Osteocyte (in vitro differentiated cells): ENCODE data around the gene FAM193B. TPM values are rescaled to one million over a fixed set of nuclear protein-coding genes. Genes with fewer than 3 reads are reported as not detected.

ENCODE experiments used
- DNase-seq: peaks from one replicate; pipeline ENCODE4 v3.0.0; 2021; ENCODE audit warnings: mixed read lengths; ENCODE audit not compliant: unreplicated experiment; ENCODE audit errors: extremely low spot score
- H3K27ac Mint-ChIP-seq: one replicate; pipeline ENCODE4 v1.8.0; 2021; ENCODE audit warnings: mild to moderate bottlenecking, mixed read lengths; ENCODE audit not compliant: unreplicated experiment
- H3K27me3 Mint-ChIP-seq: one replicate; pipeline ENCODE4 v1.8.0; 2021; ENCODE audit warnings: mixed read lengths; ENCODE audit not compliant: unreplicated experiment
- H3K36me3 Mint-ChIP-seq: one replicate; pipeline ENCODE4 v1.8.0; 2021; ENCODE audit warnings: mixed read lengths; ENCODE audit not compliant: unreplicated experiment
- H3K4me1 Mint-ChIP-seq: one replicate; pipeline ENCODE4 v1.8.0; 2021; ENCODE audit warnings: mixed read lengths; ENCODE audit not compliant: unreplicated experiment
- H3K4me3 Mint-ChIP-seq: one replicate; pipeline ENCODE4 v1.8.0; 2021; ENCODE audit warnings: mild to moderate bottlenecking, moderate library complexity, mixed read lengths; ENCODE audit not compliant: unreplicated experiment
- H3K9me3 Mint-ChIP-seq: one replicate; pipeline ENCODE4 v1.8.0; 2021; ENCODE audit warnings: mixed read lengths; ENCODE audit not compliant: unreplicated experiment
- total RNA-seq: library from RNA; stranded (reverse); gene quantifications from 2 replicates; pipeline ENCODE4 v1.2.1, GENCODE V29; 2021
- TF ChIP-seq, protein P1 (sequence below): fragments of 200-600 bp; sonication (generic); IDR thresholded peaks from 2 replicates; pipeline ENCODE4 v1.5.0; 2021; ENCODE audit warnings: antibody characterized with exemption, mild to moderate bottlenecking, moderate library complexity

Gene FAM193B
- total RNA-seq, 1 donor from 2014 or later: 97.2 TPM

DNA sequence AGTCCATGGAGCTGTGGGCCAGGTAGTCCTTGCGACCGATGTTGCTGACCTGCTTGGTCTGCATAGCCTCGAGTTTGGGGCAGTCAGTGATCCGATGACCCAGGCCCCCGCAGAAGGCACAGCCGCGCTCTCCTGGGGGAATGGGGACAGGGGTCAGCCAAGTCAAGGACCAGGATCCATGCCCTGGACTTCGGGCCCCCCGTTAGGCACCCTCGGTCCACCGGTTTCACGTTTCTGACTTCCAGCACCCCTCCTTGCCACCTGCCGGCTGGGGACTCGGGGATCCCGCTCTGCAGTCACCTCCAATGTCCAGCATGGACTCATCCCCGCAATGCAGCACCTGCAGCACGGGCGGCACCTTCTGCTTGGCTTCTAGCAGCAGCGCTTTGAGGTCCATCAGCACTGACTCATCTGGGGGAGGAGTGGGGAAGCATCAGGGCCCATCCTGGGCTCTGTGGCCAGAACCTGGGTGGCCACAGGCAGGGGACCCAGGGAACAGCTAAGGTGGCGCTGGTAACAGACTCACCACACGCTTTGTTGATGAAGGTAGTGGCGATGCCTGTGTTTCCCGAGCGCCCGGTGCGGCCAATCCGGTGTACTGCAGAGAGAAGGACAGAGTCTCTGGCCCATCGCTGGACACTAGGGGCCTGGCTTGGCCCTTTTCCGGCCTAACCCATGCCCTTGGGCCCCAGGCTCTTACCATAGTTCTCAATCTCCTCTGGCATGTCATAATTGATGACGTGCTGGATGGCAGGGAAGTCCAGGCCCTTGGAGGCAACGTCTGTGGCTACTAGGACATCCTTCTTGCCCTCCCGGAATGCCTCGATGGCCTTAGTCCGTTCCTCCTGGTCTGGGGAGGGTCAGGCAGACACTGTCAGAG lies 42.3 kb downstream of the FAM193B start:
- Mint-ChIP-seq H3K4me1 (peaks cover 19% of the 10 kb centered on the region), H3K27me3 (no peaks in the 10 kb centered on the region), H3K4me3 (no peak overlapping the region), H3K9me3 (no peaks in the 10 kb centered on the region), H3K36me3 (peaks cover 20% of the 10 kb centered on the region), H3K27ac (no peak overlapping the region)
- TF ChIP-seq, protein P1, sequence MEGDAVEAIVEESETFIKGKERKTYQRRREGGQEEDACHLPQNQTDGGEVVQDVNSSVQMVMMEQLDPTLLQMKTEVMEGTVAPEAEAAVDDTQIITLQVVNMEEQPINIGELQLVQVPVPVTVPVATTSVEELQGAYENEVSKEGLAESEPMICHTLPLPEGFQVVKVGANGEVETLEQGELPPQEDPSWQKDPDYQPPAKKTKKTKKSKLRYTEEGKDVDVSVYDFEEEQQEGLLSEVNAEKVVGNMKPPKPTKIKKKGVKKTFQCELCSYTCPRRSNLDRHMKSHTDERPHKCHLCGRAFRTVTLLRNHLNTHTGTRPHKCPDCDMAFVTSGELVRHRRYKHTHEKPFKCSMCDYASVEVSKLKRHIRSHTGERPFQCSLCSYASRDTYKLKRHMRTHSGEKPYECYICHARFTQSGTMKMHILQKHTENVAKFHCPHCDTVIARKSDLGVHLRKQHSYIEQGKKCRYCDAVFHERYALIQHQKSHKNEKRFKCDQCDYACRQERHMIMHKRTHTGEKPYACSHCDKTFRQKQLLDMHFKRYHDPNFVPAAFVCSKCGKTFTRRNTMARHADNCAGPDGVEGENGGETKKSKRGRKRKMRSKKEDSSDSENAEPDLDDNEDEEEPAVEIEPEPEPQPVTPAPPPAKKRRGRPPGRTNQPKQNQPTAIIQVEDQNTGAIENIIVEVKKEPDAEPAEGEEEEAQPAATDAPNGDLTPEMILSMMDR: no peak
- no peak for DNase-seq

DNA sequence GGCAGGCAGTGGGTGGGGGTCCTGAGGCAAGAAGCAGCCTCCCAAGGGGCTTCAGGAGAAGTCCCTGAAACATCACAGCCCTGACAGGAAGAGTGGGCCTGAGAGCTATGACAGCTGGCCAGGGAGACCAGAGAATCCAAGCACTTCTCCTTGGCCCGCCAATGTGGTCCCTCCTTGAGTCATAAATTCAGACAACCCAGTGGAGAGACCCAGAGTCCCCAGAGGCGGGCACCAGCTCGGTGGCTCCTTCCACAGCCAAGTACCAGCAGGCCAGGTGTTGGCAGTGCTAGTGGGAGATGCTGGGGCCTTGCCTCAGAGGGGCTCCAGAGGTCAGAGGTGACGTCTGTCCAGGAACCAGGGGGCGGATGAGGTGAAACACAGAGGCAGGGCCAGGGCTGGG lies 43.2 kb downstream of the FAM193B start:
- no peak for DNase-seq
- no peak overlapping the region for H3K4me3 Mint-ChIP-seq

DNA sequence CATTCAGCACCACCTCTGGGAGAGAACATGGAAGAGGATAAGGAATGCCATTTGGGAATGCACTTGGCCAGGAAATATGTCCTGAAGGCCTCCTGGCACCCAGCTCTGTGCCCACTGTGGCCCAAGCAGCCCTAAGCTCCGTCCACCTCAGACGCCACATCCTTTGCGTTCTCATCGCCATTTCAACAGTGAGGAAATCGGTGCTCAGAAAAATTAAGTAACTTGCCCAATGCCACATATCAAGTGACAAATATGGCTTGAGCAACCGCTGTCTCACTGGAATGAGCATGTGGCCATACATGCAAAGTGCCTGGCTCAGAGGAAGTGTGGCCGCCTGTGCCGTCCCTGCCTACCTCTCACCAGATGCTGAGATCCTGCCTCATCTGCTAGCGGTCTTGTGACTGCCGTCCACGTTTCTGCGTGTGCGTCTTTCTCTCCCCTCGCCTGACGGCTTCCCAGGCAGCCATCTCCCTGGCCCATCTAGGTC lies 43.8 kb downstream of the FAM193B start:
- no peak overlapping the region for H3K27ac Mint-ChIP-seq
- H3K27me3 Mint-ChIP-seq: no peaks in the 10 kb centered on the region
- H3K36me3 Mint-ChIP-seq: peaks cover 18% of the 10 kb centered on the region
- H3K4me3 Mint-ChIP-seq: no peak overlapping the region
- H3K9me3 Mint-ChIP-seq: no peaks in the 10 kb centered on the region
- no peak for DNase-seq
- H3K4me1 Mint-ChIP-seq: peaks cover 8% of the 10 kb centered on the region
- TF ChIP-seq, protein P1: no peak

More for the DNA sequence above, 43.2 kb downstream of the FAM193B start:
- Mint-ChIP-seq H3K36me3 (peaks cover 20% of the 10 kb centered on the region), H3K9me3 (no peaks in the 10 kb centered on the region), H3K27me3 (no peaks in the 10 kb centered on the region), H3K4me1 (peaks cover 13% of the 10 kb centered on the region), H3K27ac (no peak overlapping the region)
- TF ChIP-seq, protein P1: no peak

DNA sequence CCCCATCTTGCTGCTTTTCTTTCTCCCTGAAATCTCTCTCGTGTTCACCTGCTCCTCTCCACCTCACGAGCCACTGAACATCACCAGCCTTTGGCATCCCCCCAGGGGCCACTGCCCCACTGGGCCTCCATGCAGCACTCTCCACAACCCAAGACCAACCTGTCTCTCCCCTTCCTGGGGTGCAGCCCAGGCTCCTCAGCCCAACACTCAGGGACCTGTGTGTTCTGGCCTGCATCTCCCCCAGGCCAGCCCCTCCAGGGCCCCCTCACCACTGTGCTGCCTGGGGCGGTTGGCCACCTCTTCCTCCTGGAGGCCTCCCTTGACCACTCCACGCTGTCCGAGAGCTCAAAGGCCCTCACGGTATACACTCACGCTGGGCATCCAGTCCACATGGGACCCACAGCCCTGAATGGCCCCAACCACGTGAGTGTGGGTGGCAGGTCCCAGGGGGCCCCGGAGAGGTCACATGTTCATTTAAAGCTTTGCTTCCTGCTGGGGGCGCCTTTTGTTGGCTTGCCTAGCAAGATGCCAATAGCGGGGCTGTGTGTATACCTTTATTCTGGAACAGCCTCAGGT lies 44.3 kb downstream of the FAM193B start:
- Mint-ChIP-seq H3K4me1 (peaks cover 2% of the 10 kb centered on the region), H3K4me3 (no peak overlapping the region), H3K9me3 (no peaks in the 10 kb centered on the region), H3K27me3 (no peaks in the 10 kb centered on the region), H3K36me3 (peaks cover 13% of the 10 kb centered on the region), H3K27ac (no peak overlapping the region)
- DNase-seq: no peak
- TF ChIP-seq, protein P1: no peak

DNA sequence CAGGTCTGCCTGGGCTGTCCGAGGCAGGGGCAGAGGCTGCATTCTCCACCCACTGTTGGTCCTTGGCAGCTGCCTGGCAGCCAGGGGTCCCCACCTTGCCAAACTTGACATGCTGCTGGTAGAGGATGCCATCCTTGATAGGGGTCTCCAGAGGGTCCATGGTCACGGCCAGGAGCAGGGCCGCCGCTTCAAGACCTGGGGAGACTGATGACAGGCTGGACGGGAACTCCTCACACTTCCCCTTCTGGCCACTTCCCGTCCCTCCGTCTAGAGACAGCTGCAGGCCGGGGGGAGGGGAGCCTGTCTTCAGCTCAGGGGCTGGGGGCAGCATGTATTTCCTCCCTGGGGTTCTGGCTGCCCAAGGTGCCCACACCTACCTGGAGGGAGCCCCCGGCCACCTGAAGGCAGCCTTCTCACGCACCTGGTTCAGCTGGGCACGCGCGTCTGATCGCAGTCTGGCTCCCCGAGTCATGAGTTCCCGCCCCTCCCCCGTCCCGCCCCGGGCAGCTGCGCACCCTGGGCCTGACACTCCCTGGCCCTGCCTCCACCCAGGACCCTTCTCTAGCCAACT lies 44.9 kb downstream of the FAM193B start, which contains the start of gene DOK3:
DOK3 (minus strand) TSS at position 446 of the 571 bp plus-strand sequence; CDS start at position 160, 286 bp downstream.
- Mint-ChIP-seq H3K27ac (no peak within 1 kb of the TSS), H3K4me1 (peaks cover 2% of the 10 kb centered on the region), H3K9me3 (no peaks in the 10 kb centered on the region), H3K4me3 (no peak within 1 kb of the TSS), H3K27me3 (no peaks in the 10 kb centered on the region), H3K36me3 (peaks cover 13% of the 10 kb centered on the region)
- no peak for DNase-seq
- TF ChIP-seq, protein P1: no peak
